Duodenal mucosa (tissue), 2 donors: ENCODE results near the gene SUFU.

ENCODE experiments used
- H3K27ac ChIP-seq: one replicate; pipeline ENCODE4 v1.7.0; 2013; ENCODE audit warnings: low read depth, low read length
- H3K27me3 ChIP-seq, 2 donors: one replicate each; pipeline ENCODE4 v1.7.0; 2013; ENCODE audit warnings: low read length in 2 of 2, control low read depth in 1 of 2; ENCODE audit not compliant: insufficient read depth in 2 of 2, control insufficient read depth in 1 of 2
- H3K36me3 ChIP-seq, 2 donors: one replicate each; pipeline ENCODE4 v1.7.0; 2013; ENCODE audit warnings: low read length in 2 of 2, control low read depth in 1 of 2; ENCODE audit not compliant: insufficient read depth in 2 of 2, control insufficient read depth in 1 of 2
- H3K4me1 ChIP-seq, 2 donors: one replicate each; pipeline ENCODE4 v1.7.0; 2013; ENCODE audit warnings: low read length in 2 of 2, control low read depth in 1 of 2; ENCODE audit not compliant: insufficient read depth in 2 of 2, control insufficient read depth in 1 of 2
- H3K4me3 ChIP-seq, 2 donors: one replicate each; pipeline ENCODE4 v1.7.0; 2013; ENCODE audit warnings: low read length in 2 of 2, low read depth in 1 of 2
- H3K9ac ChIP-seq, 2 donors: one replicate each; pipeline ENCODE4 v1.7.0; 2013; ENCODE audit warnings: low read length in 2 of 2, low read depth in 1 of 2
- H3K9me3 ChIP-seq, 2 donors: one replicate each; pipeline ENCODE4 v1.7.0; 2013; ENCODE audit warnings: low read length in 2 of 2, control low read depth in 1 of 2; ENCODE audit not compliant: control insufficient read depth in 1 of 2

The SUFU gene

GRCh38 chr10:102601639-102602038 lies 97.9 kb downstream of the SUFU start:
- Histone ChIP-seq H3K9ac (no peak overlapping the region), H3K4me1 (peaks cover 0 to 7% of the 10 kb centered on the region in 2 donors), H3K9me3 (no peaks in the 10 kb centered on the region), H3K36me3 (peaks cover 10 to 28% of the 10 kb centered on the region in 2 donors), H3K27ac (no peak overlapping the region), H3K4me3 (no peak overlapping the region), H3K27me3 (no peaks in the 10 kb centered on the region)

GRCh38 chr10:102602272-102603045 lies 98.7 kb downstream of the SUFU start:
- no peaks in the 10 kb centered on the region for H3K9me3 ChIP-seq
- H3K4me3 ChIP-seq: no peak overlapping the region
- peaks cover 10 to 27% of the 10 kb centered on the region in 2 donors for H3K36me3 ChIP-seq
- peaks cover 0 to 7% of the 10 kb centered on the region in 2 donors for H3K4me1 ChIP-seq
- H3K27ac ChIP-seq: no peak overlapping the region
- no peak overlapping the region for H3K9ac ChIP-seq
- H3K27me3 ChIP-seq: no peaks in the 10 kb centered on the region

- Histone ChIP-seq H3K36me3 (peaks cover 10 to 20% of the 10 kb centered on the region in 2 donors), H3K27ac (no peak overlapping the region), H3K27me3 (no peaks in the 10 kb centered on the region), H3K9ac (no peak overlapping the region), H3K4me1 (peaks cover 0 to 7% of the 10 kb centered on the region in 2 donors), H3K9me3 (no peaks in the 10 kb centered on the region), H3K4me3 (no peak overlapping the region)
Observed at GRCh38 chr10:102603946-102604345, 100.2 kb downstream of the SUFU start.

GRCh38 chr10:102604439-102604841 lies 100.7 kb downstream of the SUFU start:
- Histone ChIP-seq H3K36me3 (peaks cover 10 to 18% of the 10 kb centered on the region in 2 donors), H3K4me3 (no peak overlapping the region), H3K4me1 (peaks cover 0 to 7% of the 10 kb centered on the region in 2 donors), H3K27me3 (no peaks in the 10 kb centered on the region), H3K9ac (no peak overlapping the region), H3K9me3 (no peaks in the 10 kb centered on the region), H3K27ac (no peak overlapping the region)

GRCh38 chr10:102605712-102606111 lies 101.9 kb downstream of the SUFU start:
- Histone ChIP-seq H3K9ac (no peak overlapping the region), H3K36me3 (peaks cover 10 to 16% of the 10 kb centered on the region in 2 donors), H3K4me1 (peaks cover 0 to 7% of the 10 kb centered on the region in 2 donors), H3K27me3 (no peaks in the 10 kb centered on the region), H3K4me3 (no peak overlapping the region), H3K27ac (no peak overlapping the region), H3K9me3 (no peaks in the 10 kb centered on the region)

GRCh38 chr10:102608487-102608886 lies 104.7 kb downstream of the SUFU start:
- Histone ChIP-seq H3K4me3 (no peak overlapping the region), H3K9me3 (no peaks in the 10 kb centered on the region), H3K27ac (no peak overlapping the region), H3K36me3 (peaks cover 3 to 14% of the 10 kb centered on the region in 2 donors), H3K27me3 (no peaks in the 10 kb centered on the region), H3K9ac (no peak overlapping the region), H3K4me1 (peaks cover 7 to 23% of the 10 kb centered on the region in 2 donors)

- Histone ChIP-seq H3K9ac (no peak overlapping the region), H3K4me1 (peaks cover 13 to 20% of the 10 kb centered on the region in 2 donors), H3K4me3 (no peak overlapping the region), H3K27me3 (no peaks in the 10 kb centered on the region), H3K9me3 (no peaks in the 10 kb centered on the region), H3K27ac (no peak overlapping the region), H3K36me3 (peaks cover 0 to 11% of the 10 kb centered on the region in 2 donors)
Observed at GRCh38 chr10:102610441-102610887, 106.7 kb downstream of the SUFU start.

- Histone ChIP-seq H3K4me1 (peaks cover 24 to 27% of the 10 kb centered on the region in 2 donors), H3K27ac (no peak overlapping the region), H3K9ac (no peak overlapping the region)
Observed at GRCh38 chr10:102611514-102612087, 107.8 kb downstream of the SUFU start.

GRCh38 chr10:102612964-102613275 lies 109.1 kb downstream of the SUFU start:
- H3K9me3 ChIP-seq: no peaks in the 10 kb centered on the region
- H3K36me3 ChIP-seq: peaks cover 0 to 28% of the 10 kb centered on the region in 2 donors
- H3K27me3 ChIP-seq: no peaks in the 10 kb centered on the region
- peak overlapping the region; percentile 46 for H3K27ac ChIP-seq
- no peak overlapping the region for H3K4me3 ChIP-seq
- peaks cover 29 to 31% of the 10 kb centered on the region in 2 donors for H3K4me1 ChIP-seq
- no peak overlapping the region for H3K9ac ChIP-seq

More at GRCh38 chr10:102611514-102612087, 107.8 kb downstream of the SUFU start:
- no peak overlapping the region for H3K4me3 ChIP-seq
- no peaks in the 10 kb centered on the region for H3K27me3 ChIP-seq
- H3K9me3 ChIP-seq: no peaks in the 10 kb centered on the region
- peaks cover 0 to 15% of the 10 kb centered on the region in 2 donors for H3K36me3 ChIP-seq

- peaks cover 29 to 31% of the 10 kb centered on the region in 2 donors for H3K4me1 ChIP-seq
- H3K27me3 ChIP-seq: no peaks in the 10 kb centered on the region
- H3K9me3 ChIP-seq: no peaks in the 10 kb centered on the region
- no peak overlapping the region for H3K9ac ChIP-seq
- peaks cover 0 to 32% of the 10 kb centered on the region in 2 donors for H3K36me3 ChIP-seq
- no peak overlapping the region for H3K4me3 ChIP-seq
- H3K27ac ChIP-seq: peak overlapping the region; percentile 46
Observed at GRCh38 chr10:102613286-102613685, 109.5 kb downstream of the SUFU start.
